IMR-90 (cell line): ENCODE results near the gene FZD7. TPM values are rescaled to one million over a fixed set of nuclear protein-coding genes. Genes with fewer than 3 reads are reported as not detected.

Source experiments
- ATAC-seq: fragments of 200-7000 bp; cut with Tn5 transposase; 2 replicates; pipeline ENCODE4 v1.9.1; 2020; ENCODE audit warnings: low read depth, mild to moderate bottlenecking, moderate library complexity
- BruUV-seq: library from RNA; stranded (reverse); fragments of 400-500 nt; replicated peaks from 2 replicates; lab custom pipeline; 2021; lab: Mats Ljungman, UMichigan
- CTCF ChIA-PET: fragments of 300-600 bp; formaldehyde crosslinking; extraction: SDS; loops from one replicate; lab custom pipeline; 2021; ENCODE audit warnings: antibody characterized with exemption; lab: Yijun Ruan, JAX
- POLR2A ChIA-PET: fragments of 300-600 bp; sonication (Branson Sonifier 250); formaldehyde crosslinking; loops from one replicate; lab custom pipeline; 2022; ENCODE audit warnings: antibody characterized with exemption; ENCODE audit not compliant: unreplicated experiment; lab: Charles Lee
- DNase-seq: peaks from one replicate; pipeline ENCODE4 v3.0.0; 2013
- H2AFZ ChIP-seq: replicated peaks from 2 replicates; pipeline ENCODE3; 2013; ENCODE audit warnings: low read length, mild to moderate bottlenecking; ENCODE audit not compliant: poor library complexity
- H2AK5ac ChIP-seq: 2 replicates; pipeline ENCODE4 v1.6.1; 2013; ENCODE audit warnings: low read depth, low read length, inconsistent platforms
- H2AK9ac ChIP-seq: replicated peaks from 2 replicates; pipeline ENCODE3; 2013; ENCODE audit warnings: mild to moderate bottlenecking, low read depth, low read length, moderate library complexity; ENCODE audit not compliant: poor library complexity
- H2BK120ac ChIP-seq: 2 replicates; pipeline ENCODE4 v1.6.1; 2013; ENCODE audit warnings: low read depth, low read length, inconsistent platforms
- H2BK15ac ChIP-seq: 3 replicates; pipeline ENCODE4 v1.6.1; 2013; ENCODE audit warnings: low read depth, low read length, inconsistent platforms
- H2BK20ac ChIP-seq: 2 replicates; pipeline ENCODE4 v1.6.1; 2013; ENCODE audit warnings: low read depth, mild to moderate bottlenecking, inconsistent platforms, low read length, moderate library complexity
- H2BK5ac ChIP-seq: 2 replicates; pipeline ENCODE4 v1.6.1; 2013; ENCODE audit warnings: mild to moderate bottlenecking, low read depth, low read length, inconsistent platforms; ENCODE audit not compliant: poor library complexity, severe bottlenecking
- H3K14ac ChIP-seq: replicated peaks from 2 replicates; pipeline ENCODE4 v1.6.1; 2013; ENCODE audit warnings: low read depth, low read length, inconsistent platforms
- H3K18ac ChIP-seq: 2 replicates; pipeline ENCODE4 v1.6.1; 2013; ENCODE audit warnings: low read depth, low read length, control low read depth
- H3K23ac ChIP-seq: 2 replicates; pipeline ENCODE4 v1.6.1; 2013; ENCODE audit warnings: low read depth, low read length, inconsistent platforms
- H3K27ac ChIP-seq: 2 replicates; pipeline ENCODE4 v1.5.1; 2013; ENCODE audit warnings: mild to moderate bottlenecking, control low read depth, low read length; ENCODE audit not compliant: insufficient read depth
- H3K27me3 ChIP-seq: 2 replicates; pipeline ENCODE4 v1.6.1; 2013; ENCODE audit warnings: low read length; ENCODE audit not compliant: control insufficient read depth, insufficient read depth
- H3K36me3 ChIP-seq: 2 replicates; pipeline ENCODE4 v1.6.1; 2013; ENCODE audit warnings: low read length, mixed read lengths; ENCODE audit not compliant: control insufficient read depth, insufficient read depth
- H3K4ac ChIP-seq: 2 replicates; pipeline ENCODE4 v1.6.1; 2013; ENCODE audit warnings: low read depth, low read length, inconsistent platforms
- H3K4me1 ChIP-seq: 2 replicates; pipeline ENCODE4 v1.6.1; 2013; ENCODE audit warnings: low read length, mixed read lengths; ENCODE audit not compliant: control insufficient read depth, insufficient read depth
- H3K4me2 ChIP-seq: 2 replicates; pipeline ENCODE4 v1.6.1; 2013; ENCODE audit warnings: low read depth, mild to moderate bottlenecking, control low read depth, low read length, moderate library complexity
- H3K4me3 ChIP-seq: 2 replicates; pipeline ENCODE4 v1.5.1; 2013; ENCODE audit warnings: low read depth, mild to moderate bottlenecking, control low read depth, low read length, moderate library complexity; ENCODE audit not compliant: insufficient read depth
- H3K56ac ChIP-seq: 2 replicates; pipeline ENCODE4 v1.6.1; 2013; ENCODE audit warnings: low read length, inconsistent platforms; ENCODE audit not compliant: insufficient read depth; ENCODE audit errors: extremely low read depth
- H3K79me1 ChIP-seq, 2 experiments: 2 replicates each; pipeline ENCODE4 v1.6.1; 2013; ENCODE audit warnings: low read length in 2 of 2, inconsistent platforms in 1 of 2, low read depth in 1 of 2
- H3K9ac ChIP-seq: 2 replicates; pipeline ENCODE4 v1.6.1; 2013; ENCODE audit warnings: low read depth, low read length, control low read depth
- H3K9me1 ChIP-seq: 2 replicates; pipeline ENCODE4 v1.6.1; 2013; ENCODE audit warnings: low read length, inconsistent platforms; ENCODE audit not compliant: insufficient read depth
- H3K9me3 ChIP-seq: 2 replicates; pipeline ENCODE4 v1.6.1; 2013; ENCODE audit warnings: low read length; ENCODE audit not compliant: control insufficient read depth, insufficient read depth
- H4K20me1 ChIP-seq: 2 replicates; pipeline ENCODE4 v1.6.1; 2013; ENCODE audit warnings: low read length, inconsistent platforms; ENCODE audit not compliant: insufficient read depth
- H4K5ac ChIP-seq: 2 replicates; pipeline ENCODE4 v1.6.1; 2013; ENCODE audit warnings: mild to moderate bottlenecking, low read depth, low read length, control low read depth
- H4K8ac ChIP-seq, 2 experiments: 2 replicates each; pipeline ENCODE4 v1.6.1; 2013; ENCODE audit warnings: low read depth in 2 of 2, low read length in 2 of 2, control low read depth in 1 of 2, inconsistent platforms in 1 of 2
- H4K91ac ChIP-seq: 2 replicates; pipeline ENCODE4 v1.6.1; 2013; ENCODE audit warnings: low read depth, low read length, inconsistent platforms; ENCODE audit not compliant: insufficient read depth
- BHLHE40 ChIP-seq: fragments of 150-350 bp; IDR thresholded peaks from 2 replicates; pipeline ENCODE4 v1.6.1; 2016; ENCODE audit warnings: mild to moderate bottlenecking, low read depth, low read length
- CEBPB ChIP-seq: IDR thresholded peaks from 2 replicates; pipeline ENCODE4 v1.6.1; 2012; ENCODE audit warnings: low read depth, low read length, improper control_type of control experiment
- CHD1 ChIP-seq: IDR thresholded peaks from 2 replicates; pipeline ENCODE4 v1.6.1; 2012; ENCODE audit warnings: low read depth, low read length, improper control_type of control experiment
- ELK1 ChIP-seq: fragments of 150-350 bp; IDR thresholded peaks from 2 replicates; pipeline ENCODE4 v1.6.1; 2016; ENCODE audit warnings: low read depth, mild to moderate bottlenecking, low read length, moderate library complexity, borderline replicate concordance
- MAFK ChIP-seq: IDR thresholded peaks from 2 replicates; pipeline ENCODE4 v1.6.1; 2012; ENCODE audit warnings: low read depth, low read length, improper control_type of control experiment
- MXI1 ChIP-seq: IDR thresholded peaks from 2 replicates; pipeline ENCODE4 v1.6.1; 2012; ENCODE audit warnings: low read depth, mild to moderate bottlenecking, low read length, moderate library complexity, borderline replicate concordance
- POLR2A ChIP-seq: IDR thresholded peaks from 2 replicates; pipeline ENCODE4 v1.6.1; 2012; ENCODE audit warnings: mild to moderate bottlenecking, low read depth, low read length
- RAD21 ChIP-seq: IDR thresholded peaks from 2 replicates; pipeline ENCODE4 v1.6.1; 2012; ENCODE audit warnings: low read length, improper control_type of control experiment
- RCOR1 ChIP-seq: IDR thresholded peaks from 2 replicates; pipeline ENCODE4 v1.6.1; 2012; ENCODE audit warnings: mild to moderate bottlenecking, low read length, improper control_type of control experiment; ENCODE audit not compliant: insufficient replicate concordance
- SMC3 ChIP-seq: fragments of 150-350 bp; IDR thresholded peaks from 2 replicates; pipeline ENCODE4 v1.6.1; 2016; ENCODE audit warnings: low read depth, mild to moderate bottlenecking, antibody characterized with exemption, low read length, moderate library complexity
- WGBS, 2 experiments: methylation state at CpG; one replicate each; pipeline versions ENCODE4 v1.1.5 to v1.1.7; 2013; ENCODE audit warnings: missing lambda C conversion rate in 2 of 2; ENCODE audit not compliant: insufficient read length in 1 of 2; ENCODE audit errors: extremely low coverage in 2 of 2; 5-methylcytosine and 5-hydroxymethylcytosine counted together
- dilution Hi-C: fragments of 300-500 bp; cut with HindIII; formaldehyde crosslinking; loops from one replicate; pipeline ENCODE4 v1.14.3; 2018; ENCODE audit warnings: low sequenced_read_pairs; ENCODE audit not compliant: unreplicated experiment
- in situ Hi-C: fragments of 300-500 bp; cut with MboI; formaldehyde crosslinking; loops from 3 replicates; pipeline ENCODE4 v1.14.3; 2019; ENCODE audit warnings: low sequenced_read_pairs, inconsistent platforms, mixed read lengths
- intact Hi-C: fragments of 100-400 bp; cut with micrococcal nuclease; formaldehyde crosslinking; loops from 2 replicates; pipeline ENCODE4 v1.10.0; 2022
- polyA plus RNA-seq, 3 experiments: library from polyadenylated mRNA; depleted of rRNA; stranded (reverse); fragments of >200 nt; gene quantifications; 2 replicates each; pipeline ENCODE4 v1.2.3, GENCODE V29; 2012; ENCODE audit warnings: low replicate concordance in 1 of 3
- total RNA-seq: library from RNA; depleted of rRNA; stranded (reverse); fragments of >200 nt; gene quantifications from 2 replicates; pipeline ENCODE4 v1.2.3, GENCODE V29; 2012
- TF ChIP-seq, protein P1 (sequence below): fragments of 150-350 bp; IDR thresholded peaks from 2 replicates; pipeline ENCODE4 v1.6.1; 2017; ENCODE audit warnings: mild to moderate bottlenecking, antibody characterized with exemption, low read length, low read depth
- TF ChIP-seq, protein P2 (sequence below): conservative IDR thresholded peaks from 2 replicates; pipeline ENCODE4 v1.5.1; 2012; ENCODE audit warnings: mild to moderate bottlenecking, low read depth, low read length, improper control_type of control experiment

FZD7 gene
- total and polyA plus RNA-seq, 2 of the 4 experiments (the other 2 are of a cell fraction) = 62.4 to 90.9 TPM

GRCh38 chr2:202072226-202072625 lies 38.6 kb downstream of the FZD7 start:
- dilution Hi-C loops = no loop called here

More at GRCh38 chr2:202072226-202072625, 38.6 kb downstream of the FZD7 start:
- no CpG with 5 or more reads among the region's 2 CpGs for WGBS, 2 experiments
- in situ Hi-C loops (no loop called here), intact Hi-C loops (no loop called here)
- POLR2A ChIA-PET = no interaction called here
- ATAC-seq (peak; percentile 35; the same call in 1 of the 2 replicates), DNase-seq (no peak)
- Histone ChIP-seq H2AK5ac (no peak overlapping the region), H4K20me1 (no peaks in the 10 kb centered on the region), H3K27ac (no peak overlapping the region), H2AK9ac (no peak overlapping the region), H3K79me1 (no peaks in the 10 kb centered on the region), H4K5ac (no peak overlapping the region), H3K36me3 (no peaks in the 10 kb centered on the region), H3K9ac (no peak overlapping the region), H4K91ac (no peak overlapping the region), H3K4me1 (no peaks in the 10 kb centered on the region), H4K8ac (no peak overlapping the region), H3K23ac (no peak overlapping the region), H2AFZ (no peak overlapping the region), H2BK20ac (no peak overlapping the region), H3K14ac (no peak overlapping the region), H3K9me3 (no peaks in the 10 kb centered on the region), H2BK15ac (peak overlapping the region; percentile 3; the same call in 1 of the 3 replicates), H2BK120ac (no peak overlapping the region), H3K4me3 (no peak overlapping the region), H3K18ac (no peak overlapping the region), H2BK5ac (no peak overlapping the region), H3K4me2 (no peak overlapping the region), H3K9me1 (no peaks in the 10 kb centered on the region), H3K27me3 (no peaks in the 10 kb centered on the region), H3K4ac (no peak overlapping the region), H3K56ac (no peak overlapping the region)
- CTCF ChIA-PET = interaction anchor here (1.3 kb wide), 1 partner anchor 10 kb away, joined by 3 read pairs; no protein-coding TSS in a partner anchor
- TF ChIP-seq RCOR1 = no peak
- no peak for TF ChIP-seq ELK1
- TF ChIP-seq, protein P1, sequence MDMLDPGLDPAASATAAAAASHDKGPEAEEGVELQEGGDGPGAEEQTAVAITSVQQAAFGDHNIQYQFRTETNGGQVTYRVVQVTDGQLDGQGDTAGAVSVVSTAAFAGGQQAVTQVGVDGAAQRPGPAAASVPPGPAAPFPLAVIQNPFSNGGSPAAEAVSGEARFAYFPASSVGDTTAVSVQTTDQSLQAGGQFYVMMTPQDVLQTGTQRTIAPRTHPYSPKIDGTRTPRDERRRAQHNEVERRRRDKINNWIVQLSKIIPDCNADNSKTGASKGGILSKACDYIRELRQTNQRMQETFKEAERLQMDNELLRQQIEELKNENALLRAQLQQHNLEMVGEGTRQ = no peak
- no peak for TF ChIP-seq MXI1
- TF ChIP-seq CEBPB = no peak
- no peak for TF ChIP-seq POLR2A
- TF ChIP-seq BHLHE40 = no peak
- TF ChIP-seq RAD21 = no peak
- TF ChIP-seq, protein P2, sequence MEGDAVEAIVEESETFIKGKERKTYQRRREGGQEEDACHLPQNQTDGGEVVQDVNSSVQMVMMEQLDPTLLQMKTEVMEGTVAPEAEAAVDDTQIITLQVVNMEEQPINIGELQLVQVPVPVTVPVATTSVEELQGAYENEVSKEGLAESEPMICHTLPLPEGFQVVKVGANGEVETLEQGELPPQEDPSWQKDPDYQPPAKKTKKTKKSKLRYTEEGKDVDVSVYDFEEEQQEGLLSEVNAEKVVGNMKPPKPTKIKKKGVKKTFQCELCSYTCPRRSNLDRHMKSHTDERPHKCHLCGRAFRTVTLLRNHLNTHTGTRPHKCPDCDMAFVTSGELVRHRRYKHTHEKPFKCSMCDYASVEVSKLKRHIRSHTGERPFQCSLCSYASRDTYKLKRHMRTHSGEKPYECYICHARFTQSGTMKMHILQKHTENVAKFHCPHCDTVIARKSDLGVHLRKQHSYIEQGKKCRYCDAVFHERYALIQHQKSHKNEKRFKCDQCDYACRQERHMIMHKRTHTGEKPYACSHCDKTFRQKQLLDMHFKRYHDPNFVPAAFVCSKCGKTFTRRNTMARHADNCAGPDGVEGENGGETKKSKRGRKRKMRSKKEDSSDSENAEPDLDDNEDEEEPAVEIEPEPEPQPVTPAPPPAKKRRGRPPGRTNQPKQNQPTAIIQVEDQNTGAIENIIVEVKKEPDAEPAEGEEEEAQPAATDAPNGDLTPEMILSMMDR = 0 out of 2 replicates have a peak, but pooled peaks have one; percentile 20
- TF ChIP-seq MAFK = no peak
- peak; percentile 18; the same call in 1 of the 2 replicates for TF ChIP-seq SMC3
- no peak for TF ChIP-seq CHD1
- BruUV-seq = no TSS peak
